ENCODE data around the gene NCSTN.

DNA sequence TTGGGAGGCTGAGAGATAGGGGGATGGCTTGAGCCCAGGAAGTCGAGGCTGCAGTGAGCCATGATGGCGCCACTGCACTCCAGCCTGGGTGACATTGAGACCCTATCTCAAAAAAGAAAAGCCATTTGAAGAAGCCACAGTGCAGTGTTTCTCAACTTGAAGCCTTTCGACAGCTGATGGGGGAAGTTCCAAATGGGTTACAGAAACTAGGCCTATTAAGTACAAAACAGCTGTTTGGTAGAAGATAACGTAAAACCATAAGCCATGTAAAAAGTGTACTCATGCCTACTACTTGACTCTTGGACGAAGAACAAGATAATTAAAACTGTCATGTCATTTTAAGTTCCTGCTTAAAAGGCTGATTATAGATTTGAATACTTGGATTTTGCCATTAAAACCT lies 16.8 kb upstream of the NCSTN start:
- no peak for TF ChIP-seq POLR2A (IDR thresholded peaks at IDR 0.05)
- TF ChIP-seq, protein P1, sequence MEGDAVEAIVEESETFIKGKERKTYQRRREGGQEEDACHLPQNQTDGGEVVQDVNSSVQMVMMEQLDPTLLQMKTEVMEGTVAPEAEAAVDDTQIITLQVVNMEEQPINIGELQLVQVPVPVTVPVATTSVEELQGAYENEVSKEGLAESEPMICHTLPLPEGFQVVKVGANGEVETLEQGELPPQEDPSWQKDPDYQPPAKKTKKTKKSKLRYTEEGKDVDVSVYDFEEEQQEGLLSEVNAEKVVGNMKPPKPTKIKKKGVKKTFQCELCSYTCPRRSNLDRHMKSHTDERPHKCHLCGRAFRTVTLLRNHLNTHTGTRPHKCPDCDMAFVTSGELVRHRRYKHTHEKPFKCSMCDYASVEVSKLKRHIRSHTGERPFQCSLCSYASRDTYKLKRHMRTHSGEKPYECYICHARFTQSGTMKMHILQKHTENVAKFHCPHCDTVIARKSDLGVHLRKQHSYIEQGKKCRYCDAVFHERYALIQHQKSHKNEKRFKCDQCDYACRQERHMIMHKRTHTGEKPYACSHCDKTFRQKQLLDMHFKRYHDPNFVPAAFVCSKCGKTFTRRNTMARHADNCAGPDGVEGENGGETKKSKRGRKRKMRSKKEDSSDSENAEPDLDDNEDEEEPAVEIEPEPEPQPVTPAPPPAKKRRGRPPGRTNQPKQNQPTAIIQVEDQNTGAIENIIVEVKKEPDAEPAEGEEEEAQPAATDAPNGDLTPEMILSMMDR (IDR thresholded peaks at IDR 0.05), result no peak
- no peak for TF ChIP-seq EP300 (IDR thresholded peaks at IDR 0.05)
- no peak for TF ChIP-seq POLR2AphosphoS5 (IDR thresholded peaks at IDR 0.05)

Measured in upper lobe of left lung (tissue), 4 donors.